Middle frontal gyrus (tissue), 1 donor: ENCODE results near the gene FANCM.
"Not testable (repeated sequence)": the region's sequence is repeated elsewhere in the genome, so short reads cannot be mapped to it uniquely, and the experiment has no call there.

Experiments
- DNase-seq: peaks from one replicate; pipeline ENCODE4 v3.0.0-alpha.2; 2015; ENCODE audit warnings: low spot score; ENCODE audit errors: extremely low spot score

The FANCM gene

DNA sequence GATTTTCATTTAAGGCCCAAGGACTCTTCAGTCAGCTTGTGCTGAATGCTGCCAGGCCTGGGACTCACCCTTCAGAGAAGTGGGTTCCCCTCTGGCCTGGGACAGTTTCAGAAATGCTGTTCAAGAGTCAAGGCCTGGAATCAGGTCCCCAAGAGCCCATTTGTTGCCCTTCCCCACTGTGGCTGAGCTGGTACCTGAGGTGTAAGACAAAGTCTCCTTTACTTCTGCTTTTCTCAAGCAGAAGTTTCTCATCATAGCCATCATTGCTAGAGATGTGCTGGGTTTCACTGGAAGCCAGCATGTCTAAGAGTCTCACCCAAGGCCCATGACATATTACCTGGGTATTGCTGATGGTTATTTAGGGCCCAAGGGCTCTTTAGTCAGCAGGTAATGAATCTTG lies 8.9 kb downstream of the FANCM start:
- DNase-seq, result no peak

- no peak for DNase-seq
These were observed 9.5 kb downstream of the FANCM start for GRCh38 chr14:45145214-45145613.

GRCh38 chr14:45149602-45150001 lies 13.9 kb downstream of the FANCM start:
- DNase-seq, result no peak

GRCh38 chr14:45150386-45150890 lies 14.7 kb downstream of the FANCM start:
- no peak for DNase-seq

DNA sequence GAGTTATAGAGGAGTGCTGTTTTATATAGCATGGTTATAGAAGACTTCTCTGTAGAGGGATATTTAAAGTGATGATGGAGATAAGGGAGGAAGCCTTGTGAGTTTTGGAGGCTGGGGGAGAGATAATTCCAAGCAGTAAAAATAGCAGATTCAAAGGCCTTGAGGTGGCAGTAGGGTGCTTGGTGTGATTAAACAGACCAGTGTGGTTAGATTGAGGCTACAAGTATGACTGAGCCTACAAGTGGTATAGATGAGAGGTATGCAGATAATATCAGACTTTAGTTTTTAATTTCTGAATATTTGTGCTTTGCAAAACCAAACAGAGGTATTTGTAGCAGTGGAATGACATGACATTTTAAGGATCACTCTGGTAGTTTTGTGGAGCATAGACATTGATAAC lies 20.3 kb downstream of the FANCM start:
- no peak for DNase-seq

- no peak for DNase-seq
These were observed 34.2 kb downstream of the FANCM start for GRCh38 chr14:45169906-45170305.

DNA sequence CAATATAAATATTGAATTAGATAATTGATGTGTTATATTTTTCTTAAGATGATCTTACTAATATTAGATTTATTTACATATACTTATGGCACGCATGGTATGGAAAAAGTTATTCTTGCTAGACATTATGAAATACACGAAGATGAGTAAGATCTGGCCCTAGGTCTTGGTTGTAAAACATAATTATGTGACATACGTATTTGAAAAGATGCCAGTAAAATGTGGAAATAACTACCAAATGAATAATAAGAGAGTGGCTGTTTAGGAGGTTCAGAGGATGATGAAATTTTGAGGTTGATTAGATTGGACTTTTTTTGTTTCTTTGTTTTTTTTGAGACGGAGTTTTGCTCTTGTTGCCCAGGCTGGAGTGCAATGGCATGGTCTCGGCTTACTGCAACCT lies 41.3 kb downstream of the FANCM start:
- DNase-seq, result no peak

DNA sequence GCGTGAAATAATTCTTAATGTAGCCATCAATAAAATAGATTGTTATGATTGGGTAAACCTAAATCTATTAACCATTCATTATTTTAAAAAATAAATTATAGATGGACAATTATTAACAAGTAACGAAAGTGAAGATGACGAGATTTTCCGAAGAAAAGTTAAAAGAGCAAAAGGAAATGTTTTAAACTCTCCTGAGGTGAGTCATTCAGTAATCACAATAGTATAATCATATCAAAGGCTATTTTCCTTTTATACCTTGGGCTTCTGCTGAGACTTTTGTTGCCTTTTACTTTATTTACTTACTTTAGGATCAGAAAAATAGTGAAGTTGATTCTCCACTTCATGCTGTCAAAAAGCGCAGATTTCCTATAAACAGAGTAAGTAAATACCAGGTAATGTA lies 45.6 kb downstream of the FANCM start:
- DNase-seq, result no peak

DNA sequence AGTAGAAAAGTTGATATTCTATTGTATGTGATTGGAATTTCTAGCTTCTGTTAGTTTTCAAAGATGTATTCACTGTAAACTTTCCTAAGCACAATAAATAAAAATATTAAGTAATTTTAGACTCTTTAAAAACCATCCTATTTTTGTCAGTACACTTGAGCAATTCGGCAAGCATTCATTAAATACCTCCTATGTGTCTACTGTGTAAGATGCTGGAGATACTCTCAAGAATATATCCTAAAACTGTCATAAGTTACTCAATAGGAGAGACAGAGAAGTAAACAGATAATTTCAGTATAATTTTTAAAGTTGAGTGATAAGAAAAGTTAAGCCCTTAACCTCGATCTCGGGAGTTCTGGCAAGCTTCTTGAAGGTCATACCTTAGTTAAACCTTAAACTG lies 46.1 kb downstream of the FANCM start:
- no peak for DNase-seq

- DNase-seq, result no peak
These were observed 49.5 kb downstream of the FANCM start for GRCh38 chr14:45185100-45185814.

- DNase-seq, result no peak
These were observed 59.2 kb downstream of the FANCM start for GRCh38 chr14:45194964-45195363.

DNA sequence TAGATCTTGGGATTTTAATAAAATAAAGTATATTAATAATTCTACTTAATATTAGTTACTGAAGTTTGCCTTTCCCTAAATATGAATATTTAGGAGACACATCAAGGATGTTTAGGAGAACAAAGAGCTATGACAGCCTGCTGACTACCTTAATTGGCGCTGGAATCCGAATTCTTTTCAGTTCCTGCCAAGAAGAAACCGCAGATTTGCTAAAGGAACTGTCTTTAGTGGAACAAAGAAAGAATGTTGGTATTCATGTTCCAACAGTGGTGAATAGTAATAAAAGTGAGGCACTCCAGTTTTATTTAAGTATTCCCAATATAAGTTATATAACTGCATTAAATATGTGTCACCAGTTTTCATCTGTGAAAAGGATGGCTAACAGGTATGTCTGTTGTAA lies 62.8 kb downstream of the FANCM start:
- no peak for DNase-seq

GRCh38 chr14:45199230-45199629 lies 63.5 kb downstream of the FANCM start:
- DNase-seq, result no peak

- DNase-seq, result no peak
These were observed 66.2 kb downstream of the FANCM start for GRCh38 chr14:45201905-45202304.

- no peak for DNase-seq
These were observed 68.5 kb downstream of the FANCM start for GRCh38 chr14:45204241-45204640.

GRCh38 chr14:45210159-45210558 lies 74.4 kb downstream of the FANCM start:
- no peak for DNase-seq

DNA sequence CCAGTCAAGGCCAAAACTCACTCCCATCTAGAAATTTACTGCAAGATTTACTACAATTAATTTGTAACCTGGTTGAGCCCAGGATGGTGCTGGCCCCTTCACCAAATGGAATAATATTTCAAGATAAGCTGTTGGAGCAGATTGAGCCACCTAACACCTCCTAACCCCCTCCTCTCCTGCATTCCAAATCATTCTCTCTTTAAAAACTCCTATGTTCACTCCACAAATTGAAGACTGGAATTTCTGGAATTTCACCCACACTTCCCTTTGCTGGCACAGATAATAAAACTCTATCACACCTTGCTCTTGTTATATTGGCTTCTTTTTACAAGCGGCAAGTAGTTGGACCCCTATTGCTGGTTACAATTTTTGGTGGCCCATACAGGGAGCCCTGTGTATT lies 75.6 kb downstream of the FANCM start:
- no peak for DNase-seq

GRCh38 chr14:45212231-45212630 lies 76.5 kb downstream of the FANCM start:
- DNase-seq, result no peak

- DNase-seq, result not testable (repeated sequence)
These were observed 78.0 kb downstream of the FANCM start for GRCh38 chr14:45213716-45214115.

DNA sequence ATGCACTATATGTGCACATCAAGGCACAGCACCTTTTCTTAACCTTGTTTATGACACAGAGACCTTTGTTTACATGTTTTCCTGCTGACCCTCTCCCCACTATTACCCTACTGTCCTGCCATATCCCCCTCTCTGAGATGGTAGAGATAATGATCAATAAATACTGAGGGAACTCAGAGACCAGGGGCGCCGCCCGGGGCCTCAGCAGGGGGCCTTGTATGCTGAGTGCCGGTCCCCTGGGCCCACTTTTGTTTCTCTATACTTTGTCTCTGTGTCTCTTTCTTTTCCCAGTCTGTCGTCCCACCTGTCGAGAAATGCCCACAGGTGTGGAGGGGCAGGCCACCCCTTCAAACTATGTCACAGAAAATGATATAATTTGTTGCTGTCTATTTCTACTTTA lies 78.6 kb downstream of the FANCM start:
- not testable (repeated sequence) for DNase-seq

DNA sequence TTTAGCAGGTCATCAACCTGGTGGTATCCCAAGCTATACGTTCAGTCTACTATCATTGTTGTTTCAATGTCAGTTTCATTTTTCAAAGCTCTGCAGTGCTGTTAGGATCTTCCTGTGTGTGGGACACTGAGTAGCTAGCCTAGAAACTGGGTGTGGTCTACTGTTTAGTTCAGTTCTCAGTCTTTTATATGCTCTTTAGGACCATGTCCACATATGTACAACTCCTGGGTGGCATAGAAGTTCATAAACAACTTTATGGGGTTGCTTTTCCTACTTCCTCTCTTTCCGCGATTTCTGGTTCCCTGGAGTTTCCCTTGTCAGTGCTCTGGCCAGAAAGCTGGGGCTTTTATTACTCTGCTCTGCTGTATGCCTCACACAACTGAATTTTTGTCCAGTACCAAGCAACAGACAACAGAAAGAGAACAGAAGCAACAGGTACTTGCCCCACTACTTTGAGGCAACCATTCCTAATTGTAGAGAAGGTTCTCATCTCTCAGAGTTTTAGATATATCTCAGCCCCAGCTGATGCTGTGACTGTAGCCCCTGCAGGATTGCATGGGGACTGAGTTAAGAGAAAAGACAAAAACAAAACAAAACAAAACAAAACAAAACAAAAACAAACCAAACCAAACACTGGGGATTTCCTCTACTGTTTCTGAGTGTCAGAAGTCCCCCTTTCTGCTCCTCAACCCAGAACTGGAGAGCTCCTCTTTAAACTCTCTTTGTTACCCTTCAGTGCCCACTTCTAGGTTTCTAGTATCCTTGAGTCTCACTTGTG lies 86.9 kb downstream of the FANCM start:
- no peak for DNase-seq

GRCh38 chr14:45227566-45227965 lies 91.8 kb downstream of the FANCM start:
- DNase-seq, result no peak

GRCh38 chr14:45238988-45239387 lies 103.3 kb downstream of the FANCM start:
- DNase-seq, result no peak
